ENCODE measurements around the gene SLC38A7. TPM values are rescaled to one million over a fixed set of nuclear protein-coding genes. Genes with fewer than 3 reads are reported as not detected.

The SLC38A7 gene
- total and polyA plus RNA-seq, 2 of the 13 experiments (the other 11 are each of a cell fraction or from before 2014, with no cell fraction given) = 13.2 to 14.1 TPM

DNA sequence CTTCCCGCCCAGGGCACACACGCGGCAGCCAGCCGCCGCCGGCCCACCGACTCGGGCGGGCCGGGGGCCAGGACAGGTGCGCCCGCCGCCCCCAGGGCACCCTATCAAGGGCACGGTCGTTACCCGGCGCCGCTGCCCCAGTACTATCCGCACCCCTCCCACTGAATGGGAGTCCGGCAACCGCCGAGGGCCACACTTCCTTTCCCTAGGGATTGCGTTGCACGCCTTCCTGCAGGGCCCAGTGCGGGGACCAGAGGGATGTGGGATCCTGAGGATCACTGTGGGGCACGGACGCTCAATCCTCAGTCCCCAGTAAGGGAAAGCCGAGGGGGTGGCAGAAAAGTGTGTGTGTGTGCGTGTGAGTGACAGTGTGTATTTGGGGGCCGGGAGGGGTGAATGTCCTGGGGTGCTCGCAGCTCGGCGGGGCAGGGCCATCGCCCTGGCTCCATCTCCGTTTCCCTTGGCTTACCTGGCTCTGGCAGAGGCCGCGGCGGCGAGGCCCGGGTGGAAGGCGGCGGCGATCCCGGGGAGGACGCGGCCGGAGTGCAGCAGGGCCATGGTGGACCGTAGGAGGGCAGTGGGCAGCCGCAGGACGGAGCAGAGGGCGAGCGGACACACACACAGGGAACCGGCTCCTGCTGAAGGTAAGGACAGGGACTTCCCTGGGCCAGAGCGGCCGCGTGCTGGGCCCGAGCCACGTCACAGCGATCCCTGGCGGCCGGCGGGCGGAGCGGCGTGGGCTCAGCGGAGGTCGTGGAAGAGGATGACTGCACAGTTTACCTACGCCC lies 49.3 kb upstream of the SLC38A7 start, which contains the start of gene GOT2 (continued):
- TF ChIP-seq ZNF333 (CRISPR knock-in tag; IDR thresholded peaks at IDR 0.05; ENCODE audit: borderline replicate concordance) (0 out of 2 replicates have a peak, but pooled peaks have one; percentile 69), ASH2L (IDR thresholded peaks at IDR 0.05; ENCODE audit: insufficient read length, low read depth, low read length) (peak; percentile 94), KLF9 (CRISPR knock-in tag; IDR thresholded peaks at IDR 0.05; ENCODE audit: low read depth) (no peak), ZNF326 (CRISPR knock-in tag; IDR thresholded peaks at IDR 0.05; ENCODE audit: borderline replicate concordance) (no peak), EP300 (IDR thresholded peaks at IDR 0.05; ENCODE audit: low read depth in 2 of 2, low read length in 2 of 2) (peak in 1 of 2 experiments; percentile 11; a peak in 1 of 4 replicates), EP300 (CRISPR knock-in tag; IDR thresholded peaks at IDR 0.05; ENCODE audit: borderline replicate concordance) (no peak), NR2F6 (IDR thresholded peaks at IDR 0.05) (no peak; the same call in 1 of the 2 replicates), NR2F6 (CRISPR knock-in tag; IDR thresholded peaks at IDR 0.05) (peak; percentile 88)
- TF ChIP-seq, protein P1, sequence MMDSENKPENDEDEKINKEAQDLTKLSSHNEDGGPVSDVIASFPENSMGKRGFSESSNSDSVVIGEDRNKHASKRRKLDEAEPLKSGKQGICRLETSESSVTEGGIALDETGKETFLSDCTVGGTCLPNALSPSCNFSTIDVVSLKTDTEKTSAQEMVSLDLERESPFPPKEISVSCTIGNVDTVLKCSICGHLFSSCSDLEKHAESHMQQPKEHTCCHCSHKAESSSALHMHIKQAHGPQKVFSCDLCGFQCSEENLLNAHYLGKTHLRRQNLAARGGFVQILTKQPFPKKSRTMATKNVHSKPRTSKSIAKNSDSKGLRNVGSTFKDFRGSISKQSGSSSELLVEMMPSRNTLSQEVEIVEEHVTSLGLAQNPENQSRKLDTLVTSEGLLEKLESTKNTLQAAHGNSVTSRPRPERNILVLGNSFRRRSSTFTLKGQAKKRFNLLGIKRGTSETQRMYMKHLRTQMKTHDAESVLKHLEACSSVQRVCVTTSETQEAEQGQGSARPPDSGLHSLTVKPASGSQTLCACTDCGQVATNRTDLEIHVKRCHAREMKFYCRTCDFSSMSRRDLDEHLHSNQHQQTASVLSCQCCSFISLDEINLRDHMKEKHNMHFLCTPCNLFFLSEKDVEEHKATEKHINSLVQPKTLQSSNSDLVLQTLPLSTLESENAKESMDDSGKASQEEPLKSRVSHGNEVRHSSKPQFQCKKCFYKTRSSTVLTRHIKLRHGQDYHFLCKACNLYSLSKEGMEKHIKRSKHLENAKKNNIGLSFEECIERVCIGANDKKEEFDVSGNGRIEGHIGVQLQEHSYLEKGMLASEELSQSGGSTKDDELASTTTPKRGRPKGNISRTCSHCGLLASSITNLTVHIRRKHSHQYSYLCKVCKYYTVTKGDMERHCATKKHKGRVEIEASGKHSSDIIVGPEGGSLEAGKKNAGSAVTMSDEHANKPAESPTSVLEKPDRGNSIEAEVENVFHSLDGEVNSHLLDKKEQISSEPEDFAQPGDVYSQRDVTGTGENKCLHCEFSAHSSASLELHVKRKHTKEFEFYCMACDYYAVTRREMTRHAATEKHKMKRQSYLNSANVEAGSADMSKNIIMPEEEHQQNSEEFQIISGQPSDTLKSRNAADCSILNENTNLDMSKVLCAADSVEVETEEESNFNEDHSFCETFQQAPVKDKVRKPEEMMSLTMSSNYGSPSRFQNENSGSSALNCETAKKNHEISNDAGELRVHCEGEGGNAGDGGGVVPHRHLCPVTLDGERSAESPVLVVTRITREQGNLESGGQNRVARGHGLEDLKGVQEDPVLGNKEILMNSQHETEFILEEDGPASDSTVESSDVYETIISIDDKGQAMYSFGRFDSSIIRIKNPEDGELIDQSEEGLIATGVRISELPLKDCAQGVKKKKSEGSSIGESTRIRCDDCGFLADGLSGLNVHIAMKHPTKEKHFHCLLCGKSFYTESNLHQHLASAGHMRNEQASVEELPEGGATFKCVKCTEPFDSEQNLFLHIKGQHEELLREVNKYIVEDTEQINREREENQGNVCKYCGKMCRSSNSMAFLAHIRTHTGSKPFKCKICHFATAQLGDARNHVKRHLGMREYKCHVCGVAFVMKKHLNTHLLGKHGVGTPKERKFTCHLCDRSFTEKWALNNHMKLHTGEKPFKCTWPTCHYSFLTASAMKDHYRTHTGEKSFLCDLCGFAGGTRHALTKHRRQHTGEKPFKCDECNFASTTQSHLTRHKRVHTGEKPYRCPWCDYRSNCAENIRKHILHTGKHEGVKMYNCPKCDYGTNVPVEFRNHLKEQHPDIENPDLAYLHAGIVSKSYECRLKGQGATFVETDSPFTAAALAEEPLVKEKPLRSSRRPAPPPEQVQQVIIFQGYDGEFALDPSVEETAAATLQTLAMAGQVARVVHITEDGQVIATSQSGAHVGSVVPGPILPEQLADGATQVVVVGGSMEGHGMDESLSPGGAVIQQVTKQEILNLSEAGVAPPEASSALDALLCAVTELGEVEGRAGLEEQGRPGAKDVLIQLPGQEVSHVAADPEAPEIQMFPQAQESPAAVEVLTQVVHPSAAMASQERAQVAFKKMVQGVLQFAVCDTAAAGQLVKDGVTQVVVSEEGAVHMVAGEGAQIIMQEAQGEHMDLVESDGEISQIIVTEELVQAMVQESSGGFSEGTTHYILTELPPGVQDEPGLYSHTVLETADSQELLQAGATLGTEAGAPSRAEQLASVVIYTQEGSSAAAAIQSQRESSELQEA (CRISPR knock-in tag; IDR thresholded peaks at IDR 0.05; ENCODE audit: not compliant biosample characterization) = peak; percentile 85
- TF ChIP-seq, protein P2, sequence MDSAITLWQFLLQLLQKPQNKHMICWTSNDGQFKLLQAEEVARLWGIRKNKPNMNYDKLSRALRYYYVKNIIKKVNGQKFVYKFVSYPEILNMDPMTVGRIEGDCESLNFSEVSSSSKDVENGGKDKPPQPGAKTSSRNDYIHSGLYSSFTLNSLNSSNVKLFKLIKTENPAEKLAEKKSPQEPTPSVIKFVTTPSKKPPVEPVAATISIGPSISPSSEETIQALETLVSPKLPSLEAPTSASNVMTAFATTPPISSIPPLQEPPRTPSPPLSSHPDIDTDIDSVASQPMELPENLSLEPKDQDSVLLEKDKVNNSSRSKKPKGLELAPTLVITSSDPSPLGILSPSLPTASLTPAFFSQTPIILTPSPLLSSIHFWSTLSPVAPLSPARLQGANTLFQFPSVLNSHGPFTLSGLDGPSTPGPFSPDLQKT (CRISPR knock-in tag; IDR thresholded peaks at IDR 0.05; ENCODE audit: borderline replicate concordance) = peak; percentile 78; the same call in 1 of the 2 replicates
- TF ChIP-seq, protein P3, sequence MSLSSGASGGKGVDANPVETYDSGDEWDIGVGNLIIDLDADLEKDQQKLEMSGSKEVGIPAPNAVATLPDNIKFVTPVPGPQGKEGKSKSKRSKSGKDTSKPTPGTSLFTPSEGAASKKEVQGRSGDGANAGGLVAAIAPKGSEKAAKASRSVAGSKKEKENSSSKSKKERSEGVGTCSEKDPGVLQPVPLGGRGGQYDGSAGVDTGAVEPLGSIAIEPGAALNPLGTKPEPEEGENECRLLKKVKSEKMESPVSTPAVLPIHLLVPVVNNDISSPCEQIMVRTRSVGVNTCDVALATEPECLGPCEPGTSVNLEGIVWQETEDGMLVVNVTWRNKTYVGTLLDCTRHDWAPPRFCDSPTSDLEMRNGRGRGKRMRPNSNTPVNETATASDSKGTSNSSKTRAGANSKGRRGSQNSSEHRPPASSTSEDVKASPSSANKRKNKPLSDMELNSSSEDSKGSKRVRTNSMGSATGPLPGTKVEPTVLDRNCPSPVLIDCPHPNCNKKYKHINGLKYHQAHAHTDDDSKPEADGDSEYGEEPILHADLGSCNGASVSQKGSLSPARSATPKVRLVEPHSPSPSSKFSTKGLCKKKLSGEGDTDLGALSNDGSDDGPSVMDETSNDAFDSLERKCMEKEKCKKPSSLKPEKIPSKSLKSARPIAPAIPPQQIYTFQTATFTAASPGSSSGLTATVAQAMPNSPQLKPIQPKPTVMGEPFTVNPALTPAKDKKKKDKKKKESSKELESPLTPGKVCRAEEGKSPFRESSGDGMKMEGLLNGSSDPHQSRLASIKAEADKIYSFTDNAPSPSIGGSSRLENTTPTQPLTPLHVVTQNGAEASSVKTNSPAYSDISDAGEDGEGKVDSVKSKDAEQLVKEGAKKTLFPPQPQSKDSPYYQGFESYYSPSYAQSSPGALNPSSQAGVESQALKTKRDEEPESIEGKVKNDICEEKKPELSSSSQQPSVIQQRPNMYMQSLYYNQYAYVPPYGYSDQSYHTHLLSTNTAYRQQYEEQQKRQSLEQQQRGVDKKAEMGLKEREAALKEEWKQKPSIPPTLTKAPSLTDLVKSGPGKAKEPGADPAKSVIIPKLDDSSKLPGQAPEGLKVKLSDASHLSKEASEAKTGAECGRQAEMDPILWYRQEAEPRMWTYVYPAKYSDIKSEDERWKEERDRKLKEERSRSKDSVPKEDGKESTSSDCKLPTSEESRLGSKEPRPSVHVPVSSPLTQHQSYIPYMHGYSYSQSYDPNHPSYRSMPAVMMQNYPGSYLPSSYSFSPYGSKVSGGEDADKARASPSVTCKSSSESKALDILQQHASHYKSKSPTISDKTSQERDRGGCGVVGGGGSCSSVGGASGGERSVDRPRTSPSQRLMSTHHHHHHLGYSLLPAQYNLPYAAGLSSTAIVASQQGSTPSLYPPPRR (CRISPR knock-in tag; IDR thresholded peaks at IDR 0.05; ENCODE audit: borderline replicate concordance) = peak; percentile 78

Measured in HepG2 (cell line).